OCI-LY3 (cell line): ENCODE measurements around the gene CCNF.
"Not testable (repeated sequence)": the region's sequence is repeated elsewhere in the genome, so short reads cannot be mapped to it uniquely, and the experiment has no call there.

ENCODE experiments used
- H2AFZ ChIP-seq: fragments of 200-600, 300-600 bp; shearing (Covaris generic); 2 replicates; pipeline ENCODE4 v1.6.0; 2014; ENCODE audit warnings: antibody characterized with exemption, low read depth, low read length
- H3K27ac ChIP-seq: fragments of 200-600, 300-600 bp; sonication (generic); 2 replicates; pipeline ENCODE4 v1.5.1; 2014; ENCODE audit warnings: mild to moderate bottlenecking, low read length, moderate library complexity, mixed read lengths
- H3K27me3 ChIP-seq: fragments of 200-600, 300-600 bp; sonication (generic); 2 replicates; pipeline ENCODE4 v1.6.1; 2014; ENCODE audit warnings: low read depth, low read length, mixed read lengths
- H3K36me3 ChIP-seq: fragments of 200-600, 300-600 bp; sonication (generic); replicated peaks from 2 replicates; pipeline ENCODE3; 2014; ENCODE audit warnings: low read depth, low read length, mixed read lengths
- H3K4me1 ChIP-seq: fragments of 300-600, 200-600 bp; sonication (generic); 2 replicates; pipeline ENCODE4 v1.6.1; 2014; ENCODE audit warnings: low read length, mixed read lengths
- H3K4me2 ChIP-seq: fragments of 200-600, 300-600 bp; sonication (generic); 2 replicates; pipeline ENCODE4 v1.6.1; 2014; ENCODE audit warnings: low read length, mixed read lengths
- H3K4me3 ChIP-seq: fragments of 300-600, 200-600 bp; sonication (generic); 2 replicates; pipeline ENCODE4 v1.5.1; 2014; ENCODE audit warnings: antibody characterized with exemption, mild to moderate bottlenecking, low read length, moderate library complexity
- H3K79me2 ChIP-seq: fragments of 300-600, 200-600 bp; shearing (Covaris generic); 2 replicates; pipeline ENCODE4 v1.6.1; 2014; ENCODE audit warnings: mild to moderate bottlenecking, low read length, mixed read lengths
- H3K9ac ChIP-seq: fragments of 300-600, 200-600 bp; shearing (Covaris generic); 2 replicates; pipeline ENCODE4 v1.6.0; 2014; ENCODE audit warnings: mild to moderate bottlenecking, low read length, moderate library complexity
- H3K9me3 ChIP-seq: fragments of 200-600, 300-600 bp; shearing (Covaris generic); 2 replicates; pipeline ENCODE4 v1.6.1; 2014; ENCODE audit warnings: low read length, mixed read lengths; ENCODE audit not compliant: insufficient read depth
- H4K20me1 ChIP-seq: fragments of 200-600, 300-600 bp; sonication (generic); 2 replicates; pipeline ENCODE4 v1.6.1; 2016; ENCODE audit warnings: low read length, mixed read lengths; ENCODE audit not compliant: insufficient read depth
- EZH2phosphoT487 ChIP-seq: fragments of 200-600 bp; shearing (Covaris generic); IDR thresholded peaks from 2 replicates; pipeline ENCODE4 v1.6.1; 2018; ENCODE audit warnings: antibody characterized with exemption, mixed run types, low read depth
- TF ChIP-seq, protein P1 (sequence below): fragments of 200-600, 300-600 bp; sonication (generic); IDR thresholded peaks from 2 replicates; pipeline ENCODE4 v1.5.1; 2014; ENCODE audit warnings: antibody characterized with exemption, low read length, low read depth

Gene CCNF

DNA sequence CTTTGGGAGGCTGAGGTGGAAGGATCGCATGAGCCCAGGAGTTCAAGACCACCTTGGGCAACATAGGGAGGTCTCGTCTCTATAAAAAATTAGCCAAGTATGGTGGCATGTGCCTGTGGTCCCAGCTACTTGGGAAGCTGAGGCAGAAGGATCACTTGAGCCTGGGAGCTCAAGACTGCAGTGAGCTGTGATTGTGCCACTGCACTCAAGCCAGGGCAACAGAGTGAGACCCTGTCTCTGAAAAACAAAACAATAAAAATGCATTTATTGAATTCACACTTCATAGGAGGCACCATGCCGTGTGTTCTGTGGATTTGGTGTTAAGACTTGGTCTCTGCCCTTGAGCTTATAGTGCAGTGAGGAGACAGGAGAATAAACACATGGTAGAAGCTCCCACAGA, 48.1 kb downstream of the CCNF start:
- peaks cover 6% of the 10 kb centered on the region for H3K4me1 ChIP-seq
- TF ChIP-seq, protein P1, sequence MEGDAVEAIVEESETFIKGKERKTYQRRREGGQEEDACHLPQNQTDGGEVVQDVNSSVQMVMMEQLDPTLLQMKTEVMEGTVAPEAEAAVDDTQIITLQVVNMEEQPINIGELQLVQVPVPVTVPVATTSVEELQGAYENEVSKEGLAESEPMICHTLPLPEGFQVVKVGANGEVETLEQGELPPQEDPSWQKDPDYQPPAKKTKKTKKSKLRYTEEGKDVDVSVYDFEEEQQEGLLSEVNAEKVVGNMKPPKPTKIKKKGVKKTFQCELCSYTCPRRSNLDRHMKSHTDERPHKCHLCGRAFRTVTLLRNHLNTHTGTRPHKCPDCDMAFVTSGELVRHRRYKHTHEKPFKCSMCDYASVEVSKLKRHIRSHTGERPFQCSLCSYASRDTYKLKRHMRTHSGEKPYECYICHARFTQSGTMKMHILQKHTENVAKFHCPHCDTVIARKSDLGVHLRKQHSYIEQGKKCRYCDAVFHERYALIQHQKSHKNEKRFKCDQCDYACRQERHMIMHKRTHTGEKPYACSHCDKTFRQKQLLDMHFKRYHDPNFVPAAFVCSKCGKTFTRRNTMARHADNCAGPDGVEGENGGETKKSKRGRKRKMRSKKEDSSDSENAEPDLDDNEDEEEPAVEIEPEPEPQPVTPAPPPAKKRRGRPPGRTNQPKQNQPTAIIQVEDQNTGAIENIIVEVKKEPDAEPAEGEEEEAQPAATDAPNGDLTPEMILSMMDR: no peak
- no peak for TF ChIP-seq EZH2phosphoT487
- H4K20me1 ChIP-seq: peaks cover 7% of the 10 kb centered on the region; the same call in 1 of the 2 replicates
- no peak overlapping the region for H3K27ac ChIP-seq
- H3K27me3 ChIP-seq: no peaks in the 10 kb centered on the region
- no peak overlapping the region for H3K4me3 ChIP-seq
- no peaks in the 10 kb centered on the region for H3K9me3 ChIP-seq
- H2AFZ ChIP-seq: no peak overlapping the region
- H3K79me2 ChIP-seq: peaks cover 11% of the 10 kb centered on the region; the same call in 1 of the 2 replicates
- H3K4me2 ChIP-seq: no peak overlapping the region
- H3K36me3 ChIP-seq: no peaks in the 10 kb centered on the region
- H3K9ac ChIP-seq: no peak overlapping the region

DNA sequence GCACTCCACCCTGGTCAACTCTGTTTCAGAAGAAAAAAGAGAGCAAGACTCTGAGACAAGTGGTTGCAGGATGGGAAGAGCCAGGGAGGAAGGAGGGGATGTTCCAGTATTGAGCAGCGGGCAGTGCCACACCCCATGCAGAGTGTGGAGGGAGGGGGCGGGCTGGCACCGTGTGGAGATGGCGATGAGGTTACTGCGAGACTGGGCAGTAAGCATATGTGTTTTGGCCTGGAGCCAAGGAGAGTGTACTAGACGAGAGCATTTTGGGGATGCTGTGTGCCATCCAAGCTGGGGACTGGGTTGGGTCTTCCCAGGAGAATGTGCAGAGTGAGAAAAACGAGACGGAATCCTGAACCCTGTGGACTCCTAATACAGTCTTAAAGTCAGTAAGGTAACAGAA, 49.0 kb downstream of the CCNF start:
- no peak overlapping the region for H3K4me2 ChIP-seq
- H3K27me3 ChIP-seq: no peaks in the 10 kb centered on the region
- TF ChIP-seq, protein P1: no peak
- no peak for TF ChIP-seq EZH2phosphoT487
- H3K4me3 ChIP-seq: no peak overlapping the region
- peaks cover 7% of the 10 kb centered on the region; the same call in 1 of the 2 replicates for H4K20me1 ChIP-seq
- H2AFZ ChIP-seq: no peak overlapping the region
- no peak overlapping the region for H3K9ac ChIP-seq
- no peaks in the 10 kb centered on the region for H3K9me3 ChIP-seq
- H3K4me1 ChIP-seq: peaks cover 6% of the 10 kb centered on the region
- H3K79me2 ChIP-seq: peaks cover 11% of the 10 kb centered on the region; the same call in 1 of the 2 replicates
- no peak overlapping the region for H3K27ac ChIP-seq
- H3K36me3 ChIP-seq: no peaks in the 10 kb centered on the region

DNA sequence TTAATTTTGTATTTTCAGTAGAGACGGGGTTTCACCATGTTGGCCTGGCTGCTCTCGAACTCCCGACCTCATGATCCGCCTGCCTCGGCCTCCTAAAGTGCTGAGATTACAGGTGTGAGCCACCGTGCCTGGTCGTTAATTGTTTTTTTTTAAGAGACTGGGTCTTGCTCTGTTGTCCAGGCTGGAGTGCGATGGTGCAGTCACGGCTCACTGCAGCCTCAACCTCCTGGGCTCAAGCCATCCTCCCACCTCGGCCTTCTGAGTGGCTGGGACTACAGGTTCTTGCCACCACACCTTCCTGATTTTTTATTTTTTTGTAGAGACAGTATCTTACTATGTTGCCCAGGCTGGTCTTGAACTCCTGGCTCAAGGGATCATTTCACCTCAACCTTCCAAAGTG, 50.7 kb downstream of the CCNF start:
- not testable (repeated sequence) for H3K79me2 ChIP-seq, H3K4me3 ChIP-seq, H3K36me3 ChIP-seq, H3K9me3 ChIP-seq, H3K9ac ChIP-seq, H2AFZ ChIP-seq, H4K20me1 ChIP-seq, H3K4me2 ChIP-seq, H3K4me1 ChIP-seq, H3K27ac ChIP-seq, H3K27me3 ChIP-seq

DNA sequence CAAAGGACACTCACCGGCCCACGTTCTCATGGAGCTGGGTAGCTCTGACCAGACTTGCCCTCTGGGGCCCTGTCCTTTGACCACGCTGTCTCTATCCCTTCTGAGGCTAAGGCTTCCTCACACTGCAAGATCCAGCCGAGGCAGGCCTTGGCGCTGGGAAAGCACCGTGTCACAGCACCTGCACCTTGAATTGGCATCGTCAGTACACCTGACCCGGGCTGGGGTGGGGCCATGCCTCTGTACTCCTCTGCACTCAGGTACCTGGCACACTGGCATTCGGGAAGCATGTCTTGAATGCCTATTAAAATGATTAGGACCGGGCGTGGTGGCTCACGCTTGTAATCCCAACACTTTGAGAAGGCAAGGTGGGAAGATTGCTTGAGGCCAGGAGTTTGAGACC, 51.7 kb downstream of the CCNF start:
- peaks cover 2% of the 10 kb centered on the region for H3K4me1 ChIP-seq
- no peak overlapping the region for H3K4me2 ChIP-seq
- H3K9ac ChIP-seq: no peak overlapping the region
- no peaks in the 10 kb centered on the region for H3K9me3 ChIP-seq
- peaks cover 3% of the 10 kb centered on the region; the same call in 1 of the 2 replicates for H3K79me2 ChIP-seq
- no peak overlapping the region for H3K4me3 ChIP-seq
- H4K20me1 ChIP-seq: peaks cover 4% of the 10 kb centered on the region; the same call in 1 of the 2 replicates
- TF ChIP-seq, protein P1: no peak
- TF ChIP-seq EZH2phosphoT487: no peak
- H3K27me3 ChIP-seq: no peaks in the 10 kb centered on the region
- no peak overlapping the region for H3K27ac ChIP-seq
- no peak overlapping the region for H2AFZ ChIP-seq
- no peaks in the 10 kb centered on the region for H3K36me3 ChIP-seq

DNA sequence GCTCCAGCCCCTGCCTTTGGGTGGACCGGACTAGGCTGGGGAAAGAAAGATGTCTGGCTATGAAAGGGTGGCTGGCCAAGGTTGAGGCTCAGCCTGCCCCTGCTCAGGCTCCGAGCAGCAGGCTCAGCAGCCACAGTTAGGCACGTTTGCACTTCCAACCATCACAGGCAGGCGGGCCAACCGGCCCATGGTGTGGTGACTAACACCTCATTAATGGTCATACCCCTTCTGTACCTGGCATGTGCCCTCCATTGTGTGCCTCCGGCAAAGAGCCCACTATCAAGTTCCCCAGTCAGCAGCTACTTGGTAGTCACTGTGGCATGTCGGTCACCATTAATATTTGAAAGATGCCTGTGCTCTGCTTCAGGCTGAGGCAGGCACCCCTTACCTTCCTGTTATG, 52.4 kb downstream of the CCNF start:
- Histone ChIP-seq H3K4me2 (no peak overlapping the region), H3K36me3 (no peaks in the 10 kb centered on the region), H2AFZ (no peak overlapping the region), H3K4me1 (peaks cover 3% of the 10 kb centered on the region), H3K79me2 (no peaks in the 10 kb centered on the region), H3K4me3 (no peak overlapping the region), H3K27ac (no peak overlapping the region), H3K9me3 (no peaks in the 10 kb centered on the region), H3K27me3 (no peaks in the 10 kb centered on the region), H4K20me1 (no peaks in the 10 kb centered on the region), H3K9ac (no peak overlapping the region)
- no peak for TF ChIP-seq EZH2phosphoT487
- TF ChIP-seq, protein P1: no peak
